Measurements from ENCODE around the gene ARID5B. TPM values are rescaled to one million over a fixed set of nuclear protein-coding genes. Genes with fewer than 3 reads are reported as not detected.

The ARID5B gene
- total and polyA plus RNA-seq, 2 donors (not counting 1 experiment from before 2014, with no cell fraction given): 22.4 to 237 TPM

DNA sequence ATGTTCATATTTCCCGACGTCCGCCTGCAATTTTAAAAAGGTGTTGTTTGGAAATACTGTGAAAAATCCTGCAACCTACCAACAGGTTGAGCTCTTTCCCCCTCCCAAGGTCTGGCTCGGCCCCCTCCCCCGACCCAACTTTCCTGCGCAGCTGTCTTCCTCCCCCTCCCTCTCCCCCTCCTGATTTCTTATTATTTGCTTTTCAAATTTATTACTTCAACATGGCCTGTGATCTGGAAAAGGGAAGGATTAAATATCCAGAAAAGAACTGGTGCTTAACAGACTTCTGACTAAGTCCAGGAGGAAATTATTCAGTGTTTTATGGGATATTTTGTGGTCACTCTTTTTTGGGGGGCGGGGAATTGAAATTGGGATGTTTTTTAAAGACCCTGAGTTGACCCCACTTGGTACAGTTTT is 2.4 kb downstream of the ARID5B start:
- peaks cover 6% of the 10 kb centered on the region for H4K20me1 ChIP-seq (ENCODE audit: control insufficient read depth, insufficient read depth, low read length, poor library complexity, severe bottlenecking)
- Mint-ChIP-seq H3K4me1 (peaks cover 47% of the 10 kb centered on the region), H3K27ac (peak overlapping the region; percentile 99), H3K4me3 (peak overlapping the region; percentile 98), H3K27me3 (no peaks in the 10 kb centered on the region), H3K9me3 (ENCODE audit: insufficient read depth) (no peaks in the 10 kb centered on the region)
- H2AFZ ChIP-seq (ENCODE audit: insufficient read depth, low read depth, low read length, poor library complexity, severe bottlenecking): peak overlapping the region; percentile 52
- ATAC-seq (ENCODE audit: low read depth) (no peak), DNase-seq (no peak)
- intact Hi-C loops (cut with micrococcal nuclease): loop anchor here (1.0 to 10.0 kb wide), 7 partner anchors 15 to 913 kb away; partner anchors contain the start of genes EGR2 and ZNF365
- ChIA-PET POLR2A (interaction anchor here (0.6 to 3.1 kb wide), 15 partner anchors 16 to 162 kb away, joined by 3 to 34 read pairs (median 6); no protein-coding TSS in a partner anchor), CTCF (interaction anchor here (0.6 to 9.1 kb wide), 14 partner anchors 10 to 340 kb away, joined by 3 to 110 read pairs (median 4); no protein-coding TSS in a partner anchor)
- H3K79me2 ChIP-seq (ENCODE audit: control insufficient read depth, insufficient read depth, low read length): peaks cover 77% of the 10 kb centered on the region
- H3K9ac ChIP-seq (ENCODE audit: low read length): peak overlapping the region; percentile 89
- H3K27ac ChIP-seq (ENCODE audit: low read length in 2 of 2): peak overlapping the region; percentile 95 to 97
- H3K9me3 ChIP-seq (ENCODE audit: control extremely low read depth in 1 of 3, control insufficient read depth in 2 of 3, insufficient read depth in 1 of 3, low read length in 2 of 3): no peaks in the 10 kb centered on the region
- H3K4me1 ChIP-seq (ENCODE audit: control insufficient read depth in 2 of 2, insufficient read depth in 2 of 2, low read length in 2 of 2): peaks cover 34 to 42% of the 10 kb centered on the region in 2 donors
- WGBS (ENCODE audit: insufficient coverage): no CpG with 5 or more reads among the region's 7 CpGs
- peak overlapping the region; percentile 90 for H3K4me2 ChIP-seq (replicated peaks; ENCODE audit: low read depth, low read length, poor library complexity, severe bottlenecking)
- H3K36me3 ChIP-seq (replicated peaks in 1 of 2; ENCODE audit: control extremely low read depth in 1 of 2, control insufficient read depth in 1 of 2, extremely low read depth in 1 of 2, insufficient read depth in 2 of 2, low read length in 1 of 2): peaks cover 0 to 21% of the 10 kb centered on the region in 2 experiments
- no peaks in the 10 kb centered on the region for H3K27me3 ChIP-seq (replicated peaks in 1 of 4; ENCODE audit: control extremely low read depth in 1 of 4, control insufficient read depth in 3 of 4, insufficient read depth in 4 of 4, low read length in 3 of 4)
- TF ChIP-seq, protein P1, sequence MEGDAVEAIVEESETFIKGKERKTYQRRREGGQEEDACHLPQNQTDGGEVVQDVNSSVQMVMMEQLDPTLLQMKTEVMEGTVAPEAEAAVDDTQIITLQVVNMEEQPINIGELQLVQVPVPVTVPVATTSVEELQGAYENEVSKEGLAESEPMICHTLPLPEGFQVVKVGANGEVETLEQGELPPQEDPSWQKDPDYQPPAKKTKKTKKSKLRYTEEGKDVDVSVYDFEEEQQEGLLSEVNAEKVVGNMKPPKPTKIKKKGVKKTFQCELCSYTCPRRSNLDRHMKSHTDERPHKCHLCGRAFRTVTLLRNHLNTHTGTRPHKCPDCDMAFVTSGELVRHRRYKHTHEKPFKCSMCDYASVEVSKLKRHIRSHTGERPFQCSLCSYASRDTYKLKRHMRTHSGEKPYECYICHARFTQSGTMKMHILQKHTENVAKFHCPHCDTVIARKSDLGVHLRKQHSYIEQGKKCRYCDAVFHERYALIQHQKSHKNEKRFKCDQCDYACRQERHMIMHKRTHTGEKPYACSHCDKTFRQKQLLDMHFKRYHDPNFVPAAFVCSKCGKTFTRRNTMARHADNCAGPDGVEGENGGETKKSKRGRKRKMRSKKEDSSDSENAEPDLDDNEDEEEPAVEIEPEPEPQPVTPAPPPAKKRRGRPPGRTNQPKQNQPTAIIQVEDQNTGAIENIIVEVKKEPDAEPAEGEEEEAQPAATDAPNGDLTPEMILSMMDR (IDR thresholded peaks at IDR 0.05): no peak
- TF ChIP-seq EZH2 (IDR thresholded peaks at IDR 0.05; ENCODE audit: borderline replicate concordance, insufficient read depth, low read depth, low read length, poor library complexity, severe bottlenecking): no peak
- H3K4me3 ChIP-seq (ENCODE audit: control extremely low read depth in 1 of 5, extremely low read depth in 1 of 5, insufficient read depth in 1 of 5, low read depth in 2 of 5, low read length in 4 of 5): peak overlapping the region; percentile 69 to 98 (median 80)

Data from B cell (primary cell).